ENCODE results near the gene OOSP4A.
"Not testable (repeated sequence)": the region's sequence is repeated elsewhere in the genome, so short reads cannot be mapped to it uniquely, and the experiment has no call there.

OOSP4A gene

GRCh38 chr11:59981106-59981770 lies 17.4 kb downstream of the OOSP4A start:
- no peak for DNase-seq

- DNase-seq = not testable (repeated sequence)
These were observed 18.2 kb downstream of the OOSP4A start for GRCh38 chr11:59982037-59982436.

- no peak for DNase-seq
These were observed 19.4 kb downstream of the OOSP4A start for GRCh38 chr11:59983212-59983611.

- no peak for DNase-seq
These were observed 20.5 kb downstream of the OOSP4A start for GRCh38 chr11:59984368-59984767.

- no peak for DNase-seq
These were observed 26.6 kb downstream of the OOSP4A start for GRCh38 chr11:59990421-59990820.

GRCh38 chr11:59992425-59992824 lies 28.6 kb downstream of the OOSP4A start:
- no peak for DNase-seq

GRCh38 chr11:59997800-59998199 lies 34.0 kb downstream of the OOSP4A start:
- DNase-seq = no peak

- no peak for DNase-seq
These were observed 35.9 kb downstream of the OOSP4A start for GRCh38 chr11:59999691-60000090.

- DNase-seq = no peak
These were observed 39.9 kb downstream of the OOSP4A start for GRCh38 chr11:60003729-60004128.

- DNase-seq = no peak
These were observed 41.5 kb downstream of the OOSP4A start for GRCh38 chr11:60005360-60005759.

- no peak for DNase-seq
These were observed 53.0 kb downstream of the OOSP4A start, which contains the start of gene OOSP4B for GRCh38 chr11:60016881-60017280. Gene OOSP4B (plus strand): TSS chr11:60017181.

GRCh38 chr11:60018058-60018457 lies 54.2 kb downstream of the OOSP4A start:
- DNase-seq = no peak

Measured in NCI-H2107 (cell line).